ENCODE measurements around the gene ERG28.

The ERG28 gene

DNA sequence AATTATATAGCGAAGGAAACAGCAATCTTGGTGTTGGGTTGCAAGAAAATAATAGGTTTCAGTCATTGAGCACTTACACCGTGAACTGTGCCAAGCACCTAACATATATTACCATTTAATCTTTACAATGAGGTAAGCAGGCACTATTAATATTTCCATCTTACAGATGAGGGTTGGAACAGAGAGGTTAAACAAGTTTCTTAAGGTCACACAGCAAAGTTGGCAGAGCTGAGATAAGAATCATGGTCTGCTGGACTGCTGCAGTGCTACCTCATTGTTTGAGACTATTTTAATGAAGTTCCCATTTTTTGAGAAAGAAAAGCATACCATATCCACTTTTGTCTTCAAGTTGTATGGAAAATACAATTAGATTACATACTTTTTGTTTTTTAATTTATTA, 1.7 kb downstream of the ERG28 start:
- Histone ChIP-seq H3K9ac (no peak overlapping the region), H3K4me2 (no peak overlapping the region), H3K4me1 (ENCODE audit: low read depth, poor library complexity, severe bottlenecking) (peaks cover 6% of the 10 kb centered on the region), H3K27ac (no peak overlapping the region), H3K4me3 (IDR thresholded peaks at IDR 0.05; ENCODE audit: insufficient read depth, low read depth, low read length) (no peak overlapping the region), H3K79me2 (ENCODE audit: insufficient read depth, low read depth) (no peaks in the 10 kb centered on the region), H4K20me1 (ENCODE audit: insufficient read depth) (no peaks in the 10 kb centered on the region), H2AFZ (ENCODE audit: low read depth) (no peak overlapping the region), H3K36me3 (ENCODE audit: insufficient read depth) (no peaks in the 10 kb centered on the region), H3K27me3 (ENCODE audit: insufficient read depth, low read depth) (no peaks in the 10 kb centered on the region)
- TF ChIP-seq, protein P1, sequence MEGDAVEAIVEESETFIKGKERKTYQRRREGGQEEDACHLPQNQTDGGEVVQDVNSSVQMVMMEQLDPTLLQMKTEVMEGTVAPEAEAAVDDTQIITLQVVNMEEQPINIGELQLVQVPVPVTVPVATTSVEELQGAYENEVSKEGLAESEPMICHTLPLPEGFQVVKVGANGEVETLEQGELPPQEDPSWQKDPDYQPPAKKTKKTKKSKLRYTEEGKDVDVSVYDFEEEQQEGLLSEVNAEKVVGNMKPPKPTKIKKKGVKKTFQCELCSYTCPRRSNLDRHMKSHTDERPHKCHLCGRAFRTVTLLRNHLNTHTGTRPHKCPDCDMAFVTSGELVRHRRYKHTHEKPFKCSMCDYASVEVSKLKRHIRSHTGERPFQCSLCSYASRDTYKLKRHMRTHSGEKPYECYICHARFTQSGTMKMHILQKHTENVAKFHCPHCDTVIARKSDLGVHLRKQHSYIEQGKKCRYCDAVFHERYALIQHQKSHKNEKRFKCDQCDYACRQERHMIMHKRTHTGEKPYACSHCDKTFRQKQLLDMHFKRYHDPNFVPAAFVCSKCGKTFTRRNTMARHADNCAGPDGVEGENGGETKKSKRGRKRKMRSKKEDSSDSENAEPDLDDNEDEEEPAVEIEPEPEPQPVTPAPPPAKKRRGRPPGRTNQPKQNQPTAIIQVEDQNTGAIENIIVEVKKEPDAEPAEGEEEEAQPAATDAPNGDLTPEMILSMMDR (conservative IDR thresholded peaks at IDR 0.05; ENCODE audit: low read depth, low read length): no peak

DNA sequence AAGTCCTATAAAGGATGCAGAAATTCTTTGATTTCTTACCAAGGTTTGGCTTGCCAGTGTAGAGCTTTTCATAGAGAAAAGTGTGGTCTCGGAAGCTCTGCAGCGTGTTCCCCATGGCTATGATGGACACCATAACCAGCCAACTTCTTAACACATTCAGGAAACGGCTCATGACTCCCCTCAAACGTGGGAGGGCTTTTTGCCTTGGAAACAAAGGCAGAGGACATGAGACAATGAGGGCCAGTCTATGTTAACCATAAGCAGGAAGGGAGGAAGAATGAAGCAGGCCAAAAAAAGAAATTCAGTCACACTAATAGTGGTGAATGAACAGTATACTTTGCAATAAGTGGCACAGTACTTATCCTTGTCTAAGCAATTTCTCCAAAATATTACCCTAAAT, 3.3 kb downstream of the ERG28 start:
- Histone ChIP-seq H3K4me2 (no peak overlapping the region), H3K4me1 (ENCODE audit: low read depth, poor library complexity, severe bottlenecking) (peaks cover 6% of the 10 kb centered on the region), H3K36me3 (ENCODE audit: insufficient read depth) (no peaks in the 10 kb centered on the region), H2AFZ (ENCODE audit: low read depth) (no peak overlapping the region), H4K20me1 (ENCODE audit: insufficient read depth) (no peaks in the 10 kb centered on the region), H3K27ac (no peak overlapping the region), H3K4me3 (IDR thresholded peaks at IDR 0.05; ENCODE audit: insufficient read depth, low read depth, low read length) (no peak overlapping the region), H3K9ac (no peak overlapping the region), H3K79me2 (ENCODE audit: insufficient read depth, low read depth) (no peaks in the 10 kb centered on the region), H3K27me3 (ENCODE audit: insufficient read depth, low read depth) (no peaks in the 10 kb centered on the region)
- TF ChIP-seq, protein P1 (conservative IDR thresholded peaks at IDR 0.05; ENCODE audit: low read depth, low read length): no peak

DNA sequence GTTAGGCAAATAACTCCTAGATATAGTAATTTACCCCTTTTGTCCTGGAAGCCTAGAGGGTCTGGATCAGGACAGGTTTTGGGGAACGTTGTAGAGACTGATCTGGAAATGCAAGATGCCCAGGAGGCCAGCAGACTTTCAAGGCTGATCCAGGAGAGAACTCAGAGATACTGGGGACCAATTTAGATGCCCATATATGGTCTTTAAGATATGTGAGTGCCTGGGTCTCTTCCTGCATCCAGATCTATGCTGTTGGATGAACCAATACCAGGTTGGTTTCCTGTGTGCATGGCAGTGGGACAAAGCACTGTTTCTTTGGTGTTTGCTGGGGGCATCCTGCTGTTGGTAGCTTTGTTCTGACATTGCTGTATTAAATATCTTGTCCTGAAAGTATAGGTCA, 5.4 kb downstream of the ERG28 start:
- Histone ChIP-seq H3K79me2 (ENCODE audit: insufficient read depth, low read depth) (no peaks in the 10 kb centered on the region), H3K9ac (no peak overlapping the region), H2AFZ (ENCODE audit: low read depth) (no peak overlapping the region), H3K27ac (no peak overlapping the region), H3K4me2 (no peak overlapping the region), H4K20me1 (ENCODE audit: insufficient read depth) (no peaks in the 10 kb centered on the region), H3K27me3 (ENCODE audit: insufficient read depth, low read depth) (no peaks in the 10 kb centered on the region), H3K4me3 (IDR thresholded peaks at IDR 0.05; ENCODE audit: insufficient read depth, low read depth, low read length) (no peak overlapping the region), H3K4me1 (ENCODE audit: low read depth, poor library complexity, severe bottlenecking) (peaks cover 5% of the 10 kb centered on the region), H3K36me3 (ENCODE audit: insufficient read depth) (no peaks in the 10 kb centered on the region)
- TF ChIP-seq, protein P1 (conservative IDR thresholded peaks at IDR 0.05; ENCODE audit: low read depth, low read length): no peak

DNA sequence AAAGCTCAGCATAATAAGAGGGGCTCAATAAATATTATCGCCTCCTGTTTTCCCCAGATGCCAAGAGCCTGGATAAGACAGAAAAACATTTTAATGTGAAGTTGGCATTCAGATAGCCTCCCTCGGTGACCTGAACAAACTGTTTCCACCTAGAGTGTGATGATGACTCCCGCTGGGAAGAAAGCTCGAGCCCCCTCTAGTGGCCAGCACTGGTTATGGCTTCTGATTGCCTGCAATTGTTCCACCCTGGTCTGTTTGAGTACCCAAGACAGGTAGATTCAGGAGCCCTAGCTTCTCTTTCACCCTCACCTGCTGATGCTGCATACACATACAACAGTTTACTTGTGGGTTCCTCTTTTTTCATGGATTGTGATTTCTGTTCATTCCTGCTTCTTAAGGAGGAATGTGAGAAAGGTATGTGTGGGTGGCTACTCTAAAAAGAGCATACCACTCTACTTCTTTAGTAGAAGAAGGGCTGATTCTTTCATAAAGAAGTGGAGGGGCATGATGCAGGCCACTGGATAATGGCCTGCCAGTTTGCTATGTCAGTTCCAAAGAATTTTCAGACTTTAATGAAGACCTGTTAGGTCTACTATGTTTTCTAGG, 6.4 kb downstream of the ERG28 start:
- H3K27ac ChIP-seq: no peak overlapping the region
- H3K4me2 ChIP-seq: no peak overlapping the region
- H3K9ac ChIP-seq: no peak overlapping the region
- no peaks in the 10 kb centered on the region for H3K27me3 ChIP-seq (ENCODE audit: insufficient read depth, low read depth)
- H3K4me1 ChIP-seq (ENCODE audit: low read depth, poor library complexity, severe bottlenecking): no peaks in the 10 kb centered on the region
- no peak overlapping the region for H3K4me3 ChIP-seq (IDR thresholded peaks at IDR 0.05; ENCODE audit: insufficient read depth, low read depth, low read length)
- no peaks in the 10 kb centered on the region for H3K36me3 ChIP-seq (ENCODE audit: insufficient read depth)
- no peaks in the 10 kb centered on the region for H4K20me1 ChIP-seq (ENCODE audit: insufficient read depth)
- no peaks in the 10 kb centered on the region for H3K79me2 ChIP-seq (ENCODE audit: insufficient read depth, low read depth)
- TF ChIP-seq, protein P1 (conservative IDR thresholded peaks at IDR 0.05; ENCODE audit: low read depth, low read length): peak; percentile 85
- no peak overlapping the region for H2AFZ ChIP-seq (ENCODE audit: low read depth)
